OCI-LY1 (cell line): ENCODE measurements around the gene FBN1.

ENCODE experiments used
- H2AFZ ChIP-seq: fragments of 200-600 bp; sonication (generic), shearing (Covaris generic); 2 replicates; pipeline ENCODE4 v1.6.0; 2014; ENCODE audit warnings: antibody characterized with exemption, mild to moderate bottlenecking, low read length
- H3F3A ChIP-seq: fragments of 200-600 bp; sonication (generic), shearing (Covaris generic); 2 replicates; pipeline ENCODE4 v1.6.0; 2014; ENCODE audit warnings: mild to moderate bottlenecking, antibody characterized with exemption, low read length, moderate library complexity; ENCODE audit not compliant: insufficient read depth
- H3K27ac ChIP-seq: fragments of 200-600 bp; sonication (generic); 2 replicates; pipeline ENCODE4 v1.5.1; 2014; ENCODE audit warnings: low read length, mixed run types, mild to moderate bottlenecking, low read depth; ENCODE audit not compliant: poor library complexity, severe bottlenecking
- H3K27me3 ChIP-seq: fragments of 200-600 bp; sonication (generic); 2 replicates; pipeline ENCODE4 v1.6.0; 2014; ENCODE audit warnings: antibody characterized with exemption, mild to moderate bottlenecking, low read length, moderate library complexity; ENCODE audit not compliant: insufficient read depth
- H3K36me3 ChIP-seq: fragments of 200-600 bp; sonication (generic); 2 replicates; pipeline ENCODE4 v1.6.1; 2014; ENCODE audit warnings: mild to moderate bottlenecking, antibody characterized with exemption, low read length, moderate library complexity, mixed read lengths; ENCODE audit not compliant: insufficient read depth
- H3K4me1 ChIP-seq: fragments of 200-600 bp; sonication (generic); 2 replicates; pipeline ENCODE4 v1.5.1; 2014; ENCODE audit warnings: mild to moderate bottlenecking, low read length, moderate library complexity; ENCODE audit not compliant: insufficient read depth, severe bottlenecking
- H3K4me2 ChIP-seq: fragments of 200-600 bp; sonication (generic), shearing (Covaris generic); 2 replicates; pipeline ENCODE4 v1.6.1; 2014; ENCODE audit warnings: low read length
- H3K4me3 ChIP-seq: fragments of 200-600 bp; sonication (generic); 2 replicates; pipeline ENCODE4 v1.5.1; 2014; ENCODE audit warnings: low read length, low read depth, mild to moderate bottlenecking, mixed read lengths; ENCODE audit not compliant: poor library complexity, severe bottlenecking
- H3K79me2 ChIP-seq: fragments of 200-600 bp; shearing (Covaris generic); 2 replicates; pipeline ENCODE4 v1.6.1; 2016; ENCODE audit warnings: mixed run types, low read length, mixed read lengths; ENCODE audit not compliant: insufficient read depth
- H3K9ac ChIP-seq: fragments of 200-600 bp; sonication (generic), shearing (Covaris generic); 2 replicates; pipeline ENCODE4 v1.6.1; 2014; ENCODE audit warnings: mild to moderate bottlenecking, low read length, mixed read lengths
- H3K9me2 ChIP-seq: fragments of 200-600 bp; sonication (generic), shearing (Covaris generic); 2 replicates; pipeline ENCODE4 v1.6.1; 2014; ENCODE audit warnings: low read depth, mild to moderate bottlenecking, low read length, mixed read lengths
- H3K9me3 ChIP-seq: fragments of 200-600 bp; shearing (Covaris generic); 2 replicates; pipeline ENCODE4 v1.6.1; 2014; ENCODE audit warnings: low read length, mixed read lengths
- H4K20me1 ChIP-seq: fragments of 200-600 bp; sonication (generic), shearing (Covaris generic); 2 replicates; pipeline ENCODE4 v1.6.0; 2016; ENCODE audit warnings: mild to moderate bottlenecking, low read length; ENCODE audit not compliant: insufficient read depth
- CTCF ChIP-seq: fragments of 200-600 bp; sonication (generic), shearing (Covaris generic); IDR thresholded peaks from 2 replicates; pipeline ENCODE4 v1.5.1; 2017; ENCODE audit warnings: mild to moderate bottlenecking, antibody characterized with exemption, low read length, moderate library complexity, mixed read lengths
- EZH2 ChIP-seq: fragments of 200-600 bp; sonication (generic), shearing (Covaris generic); IDR thresholded peaks from 2 replicates; pipeline ENCODE4 v1.8.0; 2017; ENCODE audit warnings: borderline replicate concordance, mixed run types, mild to moderate bottlenecking, antibody characterized with exemption, low read length, moderate library complexity, mixed read lengths

Gene FBN1

DNA sequence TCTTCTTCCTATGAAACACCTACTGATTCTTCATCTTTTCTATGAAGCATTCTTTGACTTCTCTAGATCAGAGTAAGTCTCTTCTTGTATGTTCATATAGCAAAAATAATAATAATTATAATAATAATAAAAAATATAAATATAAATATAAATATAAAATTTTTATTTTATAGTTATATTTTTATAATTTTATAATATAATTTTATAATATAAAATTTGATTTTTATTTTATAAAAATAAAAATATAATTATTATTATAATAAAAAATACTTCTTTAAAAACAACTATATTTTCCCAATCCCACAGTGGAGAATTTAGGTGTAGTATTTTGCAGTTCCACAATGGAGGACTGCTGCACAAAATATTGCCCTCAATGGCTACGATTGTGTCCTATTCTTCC lies 279.9 kb downstream of the FBN1 start:
- H3K9me3 ChIP-seq = no peaks in the 10 kb centered on the region

GRCh38 chr15:48363474-48363873 lies 282.0 kb downstream of the FBN1 start:
- no peak overlapping the region for H2AFZ ChIP-seq
- H4K20me1 ChIP-seq = no peaks in the 10 kb centered on the region
- H3K4me1 ChIP-seq = peaks cover 3% of the 10 kb centered on the region
- no peak overlapping the region for H3K9ac ChIP-seq
- TF ChIP-seq EZH2 (no peak), CTCF (no peak)
- no peaks in the 10 kb centered on the region for H3F3A ChIP-seq
- H3K79me2 ChIP-seq = no peaks in the 10 kb centered on the region
- no peaks in the 10 kb centered on the region for H3K9me3 ChIP-seq
- no peaks in the 10 kb centered on the region for H3K9me2 ChIP-seq
- H3K27ac ChIP-seq = no peak overlapping the region
- no peaks in the 10 kb centered on the region; the same call in 1 of the 2 replicates for H3K27me3 ChIP-seq
- no peak overlapping the region for H3K4me3 ChIP-seq
- H3K36me3 ChIP-seq = no peaks in the 10 kb centered on the region
- no peak overlapping the region for H3K4me2 ChIP-seq

More for the DNA sequence above, 279.9 kb downstream of the FBN1 start:
- Histone ChIP-seq H3K27me3 (no peaks in the 10 kb centered on the region; the same call in 1 of the 2 replicates), H2AFZ (no peak overlapping the region), H3K9me2 (no peaks in the 10 kb centered on the region), H3K79me2 (no peaks in the 10 kb centered on the region), H3F3A (no peaks in the 10 kb centered on the region), H4K20me1 (no peaks in the 10 kb centered on the region), H3K4me1 (no peaks in the 10 kb centered on the region), H3K27ac (no peak overlapping the region), H3K4me3 (no peak overlapping the region), H3K4me2 (no peak overlapping the region), H3K9ac (no peak overlapping the region), H3K36me3 (no peaks in the 10 kb centered on the region)
- TF ChIP-seq CTCF (no peak), EZH2 (no peak)

DNA sequence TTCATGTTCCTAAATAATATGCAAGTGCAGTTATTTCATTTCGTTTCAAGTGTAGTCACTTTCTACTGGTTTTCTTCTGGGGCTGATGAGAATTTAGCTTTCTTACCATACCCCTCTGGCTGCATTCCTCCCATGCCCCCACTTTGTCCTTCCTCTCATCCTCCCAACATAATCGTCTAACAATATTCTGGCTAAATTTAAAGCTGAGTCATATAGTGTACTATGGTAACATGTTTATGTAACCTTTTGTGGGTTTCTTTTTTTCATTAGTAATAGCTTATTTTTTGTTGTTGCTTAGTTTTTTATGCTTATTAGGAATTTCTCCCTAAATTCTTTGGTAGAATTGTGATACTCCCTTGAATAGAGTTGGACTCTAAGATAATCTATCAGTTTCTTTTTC lies 283.8 kb downstream of the FBN1 start:
- no peak overlapping the region for H2AFZ ChIP-seq
- H3F3A ChIP-seq = no peaks in the 10 kb centered on the region
- H4K20me1 ChIP-seq = no peaks in the 10 kb centered on the region
- no peaks in the 10 kb centered on the region for H3K9me3 ChIP-seq
- no peaks in the 10 kb centered on the region for H3K79me2 ChIP-seq
- no peak overlapping the region for H3K4me2 ChIP-seq
- H3K27ac ChIP-seq = no peak overlapping the region
- no peaks in the 10 kb centered on the region for H3K9me2 ChIP-seq
- no peaks in the 10 kb centered on the region; the same call in 1 of the 2 replicates for H3K27me3 ChIP-seq
- no peak overlapping the region for H3K4me3 ChIP-seq
- peaks cover 3% of the 10 kb centered on the region for H3K4me1 ChIP-seq
- H3K36me3 ChIP-seq = no peaks in the 10 kb centered on the region
- no peak overlapping the region for H3K9ac ChIP-seq
- TF ChIP-seq EZH2 = no peak

DNA sequence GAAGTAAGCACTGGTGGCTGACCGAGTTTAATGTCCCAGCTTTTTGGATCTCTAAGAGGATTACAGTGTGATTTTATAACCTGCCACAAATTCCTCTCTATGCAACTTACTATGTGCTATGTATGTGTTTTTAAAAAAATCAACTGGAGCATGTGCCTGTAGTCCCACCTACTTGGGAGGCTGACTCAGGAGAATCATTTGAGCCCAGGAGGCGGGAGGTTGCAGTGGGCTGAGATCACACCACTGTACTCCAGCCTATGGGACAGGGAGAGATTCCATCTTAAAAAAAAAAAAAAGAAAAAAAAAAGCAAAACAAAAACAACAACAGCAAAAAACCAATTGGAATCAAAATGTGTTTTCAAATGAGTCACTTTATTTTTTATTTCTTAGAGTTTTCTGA lies 284.7 kb downstream of the FBN1 start:
- H3K9me2 ChIP-seq = no peaks in the 10 kb centered on the region
- TF ChIP-seq EZH2 (no peak), CTCF (no peak)

More for the DNA sequence above, 284.7 kb downstream of the FBN1 start:
- Histone ChIP-seq H3K79me2 (no peaks in the 10 kb centered on the region), H3K27me3 (no peaks in the 10 kb centered on the region), H3K4me1 (peaks cover 3% of the 10 kb centered on the region), H3K9me3 (no peaks in the 10 kb centered on the region), H3K4me2 (no peak overlapping the region), H4K20me1 (no peaks in the 10 kb centered on the region), H2AFZ (no peak overlapping the region), H3K4me3 (no peak overlapping the region), H3K36me3 (no peaks in the 10 kb centered on the region), H3F3A (no peaks in the 10 kb centered on the region), H3K27ac (no peak overlapping the region), H3K9ac (no peak overlapping the region)
